ENCODE measurements around the gene AHCTF1.

Gene AHCTF1

DNA sequence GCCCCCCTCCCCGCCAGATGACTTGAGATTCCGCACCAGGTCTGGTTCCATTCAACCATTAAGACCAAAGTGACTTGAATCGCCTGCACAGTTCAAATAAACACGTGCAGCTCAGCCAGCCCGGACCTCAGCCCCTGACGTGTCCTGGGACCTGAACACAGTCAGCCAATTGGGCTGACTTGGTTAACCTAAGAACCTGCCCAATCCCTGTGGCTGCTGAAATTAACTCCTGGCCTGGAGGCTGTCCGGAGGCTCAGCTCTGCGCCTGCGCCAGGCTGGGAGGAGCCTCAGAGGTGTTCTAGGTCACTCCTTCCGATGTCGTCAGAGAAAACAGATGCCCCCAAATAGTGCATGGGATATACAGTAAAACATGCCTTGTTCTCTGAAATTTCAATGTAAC is 134.2 kb downstream of the AHCTF1 start:
- no peak for DNase-seq

DNA sequence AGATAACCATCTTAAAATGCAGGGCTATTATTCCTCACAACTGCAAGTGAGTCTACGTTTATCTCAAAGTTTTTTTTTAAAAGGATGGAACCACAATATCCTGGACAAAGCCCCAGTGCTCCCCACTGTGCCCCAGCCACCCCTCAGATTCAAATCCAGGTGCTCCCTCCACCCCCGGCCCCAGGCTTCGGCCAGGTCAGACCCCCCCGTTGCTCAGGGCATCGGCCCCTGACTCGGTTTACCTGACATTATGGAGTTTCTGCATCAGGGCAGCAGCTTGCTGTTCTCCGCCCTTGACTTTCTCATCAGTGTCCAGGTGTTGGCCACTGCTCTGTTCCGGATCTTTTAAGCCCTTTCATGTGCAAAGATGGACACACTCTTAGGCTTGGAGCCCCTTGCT is 134.6 kb downstream of the AHCTF1 start:
- DNase-seq, result no peak

DNA sequence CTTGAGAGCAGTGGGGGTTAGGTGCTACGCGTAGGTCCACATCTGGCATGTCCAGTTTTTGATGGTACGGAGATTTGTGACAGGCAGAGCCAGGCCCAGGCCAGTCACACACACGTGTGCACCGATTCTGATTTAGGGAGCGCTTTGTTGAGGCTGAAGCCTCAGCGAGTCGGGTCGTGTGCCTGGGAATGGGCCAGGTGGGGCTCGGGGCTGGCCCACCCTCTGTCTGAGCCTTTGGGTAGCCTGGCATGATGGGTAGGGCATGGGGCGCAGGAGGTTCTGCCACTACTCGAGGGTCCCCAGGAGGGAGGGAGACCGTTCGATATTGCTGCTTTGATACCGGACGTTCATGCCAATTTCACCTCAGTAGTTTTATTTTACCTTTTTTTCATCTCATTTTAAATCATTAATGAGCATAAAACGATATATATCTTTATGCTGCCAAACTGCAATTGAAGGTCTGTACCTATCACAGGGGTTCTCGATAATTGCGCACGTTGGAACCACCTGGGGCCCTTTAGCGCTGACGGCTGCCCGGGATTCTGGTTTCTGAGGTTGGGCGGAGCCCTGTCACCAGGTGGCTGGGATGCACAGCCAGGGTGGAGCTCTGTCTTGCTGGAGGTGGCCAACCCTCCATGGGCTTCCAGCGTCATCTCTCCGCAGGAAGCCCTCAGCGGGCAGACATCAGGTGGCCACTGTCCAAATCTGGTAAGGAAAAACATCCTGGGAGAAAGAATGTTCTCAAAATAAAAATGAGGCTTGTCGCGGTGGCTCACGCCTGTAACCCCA is 135.6 kb downstream of the AHCTF1 start:
- DNase-seq, result no peak

DNA sequence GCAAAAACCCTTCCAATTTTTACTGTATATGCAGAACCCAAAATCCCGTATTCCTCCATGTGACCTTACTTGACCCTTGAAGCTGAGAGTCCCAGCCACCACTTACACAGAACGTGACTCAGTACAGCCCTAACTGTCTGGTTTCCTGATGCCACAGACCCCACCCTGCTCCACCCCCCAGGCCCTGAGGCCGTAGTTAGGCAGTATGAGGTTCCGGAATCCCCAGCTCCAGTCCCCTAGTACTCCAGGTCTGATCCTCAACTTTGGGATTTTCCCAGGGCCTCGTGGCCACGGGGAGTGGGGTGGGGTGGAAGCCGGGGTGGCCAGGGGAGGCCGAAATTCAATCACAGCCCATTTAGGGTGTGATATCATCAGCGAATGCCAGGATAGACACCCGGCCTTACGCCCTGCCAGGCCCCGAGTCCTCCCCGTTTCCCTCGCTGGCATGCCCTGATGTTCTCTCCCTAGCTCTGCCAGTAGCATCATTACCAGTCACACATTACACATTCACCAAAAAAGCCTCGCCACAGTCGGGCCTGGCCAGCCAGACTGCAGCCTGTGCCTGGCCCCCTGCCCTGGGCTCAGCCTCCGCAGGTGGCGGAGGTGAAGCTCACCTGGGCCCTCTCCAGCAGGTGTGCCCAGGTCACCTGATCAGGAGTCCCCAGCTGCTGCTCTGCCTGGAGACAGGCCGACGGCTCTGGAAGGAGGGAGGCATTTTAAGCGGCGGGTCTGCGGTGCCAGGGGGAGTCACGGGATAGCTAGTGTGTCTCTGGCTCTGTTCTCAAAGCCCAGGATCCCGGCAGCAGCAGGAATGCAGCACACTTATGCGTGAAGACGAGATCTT is 136.7 kb downstream of the AHCTF1 start:
- no peak for DNase-seq

DNA sequence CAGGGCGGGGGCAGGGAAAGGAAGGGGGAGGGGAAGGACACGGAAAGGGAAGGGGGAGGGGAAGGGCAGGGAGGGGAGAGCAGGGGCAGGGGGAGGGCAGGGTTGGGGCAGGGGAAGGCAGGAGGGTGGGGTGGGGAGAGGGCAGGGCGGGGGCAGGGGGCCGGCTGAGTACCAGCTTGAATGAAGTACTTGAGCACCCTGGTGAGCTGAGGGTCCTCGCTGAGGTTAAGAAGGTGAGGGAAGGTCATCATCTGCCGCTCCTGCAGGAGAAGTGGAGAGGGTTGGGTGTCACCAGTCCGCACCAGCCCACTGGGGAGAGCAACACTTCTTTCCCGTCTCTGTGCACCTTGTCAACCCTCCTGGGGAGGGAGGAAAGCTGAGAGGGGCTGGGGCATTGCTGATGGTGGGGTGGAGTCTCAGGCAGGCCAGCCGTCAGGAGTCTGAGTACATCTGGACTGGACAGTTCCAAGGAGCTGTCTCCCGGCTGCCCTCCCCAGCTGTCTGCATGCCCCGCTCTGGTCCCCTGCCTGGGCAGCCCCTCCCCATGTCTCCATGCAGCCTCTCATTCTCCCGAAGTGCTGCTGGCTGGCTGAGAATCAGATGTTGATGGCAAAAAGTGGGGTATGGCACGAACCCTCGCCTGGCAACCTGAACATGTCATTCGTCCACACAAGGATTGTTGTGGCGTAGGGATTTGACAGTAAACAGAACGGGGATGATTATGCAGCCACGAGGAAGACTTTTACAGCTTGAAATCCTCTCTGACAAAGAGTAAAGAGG is 137.5 kb downstream of the AHCTF1 start:
- DNase-seq, result no peak

DNA sequence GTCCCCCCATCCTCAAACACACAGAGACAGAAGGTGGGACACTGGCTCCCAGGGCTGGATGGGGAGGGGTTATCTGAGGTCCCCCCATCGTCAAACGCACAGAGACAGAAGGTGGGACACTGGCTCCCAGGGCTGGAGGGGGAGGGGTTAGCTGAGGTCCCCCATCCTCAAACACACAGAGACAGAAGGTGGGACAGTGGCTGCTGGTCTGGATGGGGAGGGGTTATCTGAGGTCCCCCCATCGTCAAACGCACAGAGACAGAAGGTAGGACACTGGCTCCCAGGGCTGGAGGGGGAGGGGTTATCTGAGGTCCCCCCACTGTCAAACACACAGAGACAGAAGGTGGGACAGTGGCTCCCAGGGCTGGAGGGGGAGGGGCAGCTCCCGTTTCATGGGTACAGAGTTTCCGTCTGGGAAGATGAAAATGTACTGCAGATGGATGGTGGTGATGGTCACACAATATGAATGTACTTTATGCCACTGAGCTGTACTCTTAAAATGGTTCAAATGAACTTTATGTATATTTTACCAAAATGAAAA is 138.3 kb downstream of the AHCTF1 start:
- no peak for DNase-seq

DNA sequence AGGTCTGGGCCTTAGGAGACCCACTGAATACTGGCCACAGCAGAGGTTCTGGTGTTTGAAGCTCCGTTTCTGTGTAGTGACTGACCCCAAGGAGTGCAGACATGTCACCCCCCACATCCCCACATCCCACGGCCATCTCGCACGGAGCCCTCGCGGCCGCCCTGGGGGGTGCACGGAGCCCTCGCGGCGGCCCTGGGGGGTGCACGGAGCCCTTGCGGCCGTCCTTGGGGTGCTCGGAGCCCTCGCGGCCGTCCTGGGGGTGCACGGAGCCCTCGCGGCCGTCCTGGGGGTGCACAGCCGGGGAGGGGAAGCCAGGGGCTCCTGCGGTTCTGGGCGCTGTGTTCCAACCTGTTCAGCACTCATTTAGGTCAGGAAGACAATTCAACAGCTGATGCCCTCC is 139.1 kb downstream of the AHCTF1 start:
- DNase-seq, result no peak

DNA sequence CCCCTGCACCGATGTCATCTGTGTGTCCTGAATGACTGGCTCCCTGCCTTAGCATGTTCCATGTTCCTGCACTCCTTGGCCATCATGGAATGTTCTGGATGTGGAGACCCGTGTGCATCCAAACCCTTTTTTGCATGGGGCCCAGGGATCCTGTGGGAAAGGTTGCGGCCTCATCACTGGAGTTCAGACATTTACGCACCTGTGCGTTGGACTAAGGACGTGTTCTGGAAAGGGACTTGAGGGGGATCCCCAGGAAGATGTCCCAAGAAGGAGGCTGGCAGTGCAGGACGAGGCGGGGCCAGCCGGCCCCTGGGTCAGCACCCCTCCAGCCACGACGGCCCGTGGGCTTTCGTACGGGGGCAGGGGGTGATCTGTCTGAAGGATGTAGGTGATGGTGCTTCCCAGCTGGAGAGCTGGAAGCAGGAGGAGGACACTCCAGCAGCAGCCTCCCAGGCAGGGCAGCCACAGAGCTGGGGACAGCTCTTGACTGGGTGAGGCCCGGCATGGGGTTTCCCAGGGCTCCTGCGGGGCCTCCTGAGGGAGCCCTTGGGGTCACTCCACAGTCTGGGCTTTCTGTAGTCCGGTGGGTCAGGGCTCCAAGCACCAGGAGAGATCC is 140.3 kb downstream of the AHCTF1 start:
- no peak for DNase-seq

DNA sequence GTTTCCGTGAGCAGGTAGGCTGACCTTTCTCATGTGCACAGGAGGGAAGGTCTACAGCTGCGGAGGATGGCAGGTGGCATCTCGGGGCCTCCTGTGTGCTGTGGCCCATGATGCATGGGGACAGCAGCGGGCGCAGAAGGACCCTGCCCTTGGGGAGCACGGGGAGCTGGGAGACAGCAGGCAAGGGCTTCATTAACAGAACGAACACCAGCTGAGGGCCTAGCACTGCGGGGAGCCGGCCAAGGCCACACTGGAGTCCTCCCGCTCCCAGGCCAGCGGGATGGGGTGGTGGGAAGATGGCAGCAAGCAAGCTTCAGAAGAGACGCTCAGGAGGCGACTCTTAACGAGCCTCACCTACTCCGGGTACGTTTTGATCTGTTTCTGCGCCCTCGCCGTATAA is 140.9 kb downstream of the AHCTF1 start:
- DNase-seq, result no peak

DNA sequence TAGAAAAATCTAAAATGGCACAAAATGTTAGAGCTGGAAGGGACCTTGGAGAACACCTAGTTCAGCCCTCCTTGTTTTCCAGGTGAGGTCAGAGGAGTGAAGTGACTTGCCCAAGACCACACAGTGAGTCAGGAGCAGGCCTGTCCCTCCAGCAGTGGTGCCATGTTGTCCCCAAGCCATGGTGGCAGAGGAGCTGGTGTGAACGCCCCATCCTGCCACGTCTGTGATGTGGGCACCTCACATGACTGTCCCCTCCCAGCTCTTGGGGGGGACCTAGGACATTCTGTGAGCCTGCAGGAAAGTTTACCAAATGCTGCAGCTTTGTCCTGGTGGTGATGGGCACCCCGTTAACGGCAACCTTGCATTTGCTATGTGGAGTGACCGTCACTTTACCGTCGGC is 141.4 kb downstream of the AHCTF1 start:
- DNase-seq, result no peak

DNA sequence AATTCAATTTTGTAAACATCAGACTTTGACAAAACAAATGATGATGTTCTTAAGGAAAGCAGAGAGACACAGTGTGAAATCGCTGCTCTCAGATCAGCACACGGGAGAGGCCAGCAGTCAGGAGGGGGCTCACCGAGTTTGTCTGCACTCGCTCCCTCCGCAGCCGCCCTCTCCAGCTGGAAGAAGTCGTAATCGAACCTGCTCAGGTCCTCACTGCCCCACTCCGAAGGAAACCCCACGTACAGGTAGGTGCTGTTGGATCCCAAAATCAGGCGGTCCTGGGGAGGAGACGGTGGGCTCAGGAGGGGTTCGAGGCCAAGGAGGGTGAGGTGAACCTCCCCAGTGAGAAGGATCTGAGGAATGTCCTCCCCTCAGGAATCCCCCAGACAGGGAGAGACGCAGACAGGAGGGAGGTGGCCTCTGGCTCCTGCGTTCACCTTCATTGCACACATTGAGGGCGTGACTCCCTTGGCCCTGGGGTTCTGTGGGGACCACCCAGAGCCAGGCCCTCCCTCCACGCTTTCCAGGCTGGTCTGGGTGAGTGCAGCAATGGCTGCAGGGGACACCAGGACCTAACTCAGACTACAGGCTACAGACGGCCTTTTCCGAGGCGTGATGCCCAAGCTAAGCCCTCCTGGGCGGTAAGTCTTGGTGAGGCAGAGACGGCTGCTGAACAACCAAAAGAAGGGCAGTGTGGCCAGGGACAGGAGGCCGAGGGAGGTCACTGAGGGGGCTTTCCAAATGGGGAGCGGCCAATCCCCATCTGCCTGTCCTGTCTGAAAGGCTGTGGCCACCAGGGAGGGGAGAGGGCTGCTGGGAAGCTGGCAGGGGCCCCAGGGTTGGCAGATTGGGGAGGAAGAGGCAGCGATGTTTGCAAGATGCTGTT is 142.1 kb downstream of the AHCTF1 start:
- no peak for DNase-seq
